Activated B cell treated with CpG ODN at 0.5 μM for 24 hours (primary cell): ENCODE measurements around the gene AGAP1. TPM values are rescaled to one million over a fixed set of nuclear protein-coding genes. Genes with fewer than 3 reads are reported as not detected.

ENCODE experiments used
- ATAC-seq: fragments of 200-7000 bp; cut with Tn5 transposase; one replicate; pipeline ENCODE4 v1.10.0; 2021; ENCODE audit warnings: low read depth, mild to moderate bottlenecking, moderate library complexity
- CTCF ChIA-PET: fragments of 350-600 bp; sonication (Branson Sonifier 250); formaldehyde crosslinking; loops from one replicate; lab custom pipeline; 2021; ENCODE audit warnings: antibody characterized with exemption; lab: Charles Lee
- POLR2A ChIA-PET: fragments of 350-600 bp; sonication (Branson Sonifier 250); formaldehyde crosslinking; loops from one replicate; lab custom pipeline; 2021; ENCODE audit warnings: antibody characterized with exemption; lab: Charles Lee
- DNase-seq: peaks from one replicate; pipeline ENCODE4 v3.0.0; 2022
- H3K27ac Mint-ChIP-seq: one replicate; pipeline ENCODE4 v1.8.0; 2020; ENCODE audit warnings: mixed read lengths
- H3K27me3 Mint-ChIP-seq: one replicate; pipeline ENCODE4 v1.8.0; 2021; ENCODE audit warnings: mixed read lengths
- H3K36me3 Mint-ChIP-seq: one replicate; pipeline ENCODE4 v1.8.0; 2021; ENCODE audit warnings: low read depth, mixed read lengths
- H3K4me1 Mint-ChIP-seq: one replicate; pipeline ENCODE4 v1.8.0; 2021; ENCODE audit warnings: mixed read lengths
- H3K4me3 Mint-ChIP-seq: one replicate; pipeline ENCODE4 v1.8.0; 2020; ENCODE audit warnings: mild to moderate bottlenecking, mixed read lengths
- H3K9me3 Mint-ChIP-seq: one replicate; pipeline ENCODE4 v1.8.0; 2020; ENCODE audit warnings: mixed read lengths
- intact Hi-C: fragments of 100-400 bp; cut with micrococcal nuclease; formaldehyde crosslinking; loops from one replicate; pipeline ENCODE4 v1.15.1; 2024
- total RNA-seq: library from RNA; stranded (reverse); gene quantifications from 2 replicates; pipeline ENCODE4 v1.2.3, GENCODE V29; 2022
- TF ChIP-seq, protein P1 (sequence below): fragments of 200-600 bp; IDR thresholded peaks from one replicate; pipeline ENCODE4 v1.8.0; 2022; ENCODE audit warnings: antibody characterized with exemption, mild to moderate bottlenecking

Gene AGAP1
- total RNA-seq, 1 donor from 2014 or later: not detected

DNA sequence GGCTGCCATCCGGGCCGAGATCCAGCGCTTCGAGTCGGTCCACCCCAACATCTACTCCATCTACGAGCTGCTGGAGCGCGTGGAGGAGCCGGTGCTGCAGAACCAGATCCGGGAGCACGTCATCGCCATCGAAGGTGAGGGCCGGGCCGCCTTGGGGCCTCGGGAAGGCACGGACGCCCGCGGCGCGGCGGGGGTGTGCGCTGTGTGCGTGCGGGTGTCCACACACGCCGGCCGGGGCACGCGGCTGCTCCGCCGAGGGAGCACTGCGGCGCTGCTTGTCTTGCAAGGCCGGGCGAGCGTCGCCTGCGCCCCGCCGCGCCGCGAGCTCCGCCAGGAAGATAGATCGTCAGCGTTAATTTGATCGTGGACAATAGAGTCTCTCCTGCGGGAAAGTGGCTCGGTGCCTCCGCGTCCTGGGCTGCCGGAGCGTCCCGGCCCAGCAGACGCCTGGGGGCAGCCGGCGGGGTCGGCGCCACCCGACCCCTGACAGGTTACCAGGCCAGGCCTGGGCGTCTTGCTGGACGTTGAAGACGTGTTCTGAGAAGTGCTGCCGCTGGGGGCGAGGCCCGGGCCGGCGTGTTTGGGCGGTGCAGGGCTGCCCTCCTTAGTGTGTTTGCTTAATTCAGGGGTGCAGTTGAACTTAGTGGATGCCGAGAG is 1.0 kb downstream of the AGAP1 start:
- Mint-ChIP-seq H3K4me3 (no peak overlapping the region), H3K27me3 (peaks cover 59% of the 10 kb centered on the region), H3K9me3 (peaks cover 4% of the 10 kb centered on the region), H3K4me1 (peaks cover 14% of the 10 kb centered on the region), H3K36me3 (no peaks in the 10 kb centered on the region), H3K27ac (no peak overlapping the region)
- intact Hi-C loops: no loop called here
- ChIA-PET CTCF (no interaction called here), POLR2A (no interaction called here)
- ATAC-seq: no peak
- TF ChIP-seq, protein P1, sequence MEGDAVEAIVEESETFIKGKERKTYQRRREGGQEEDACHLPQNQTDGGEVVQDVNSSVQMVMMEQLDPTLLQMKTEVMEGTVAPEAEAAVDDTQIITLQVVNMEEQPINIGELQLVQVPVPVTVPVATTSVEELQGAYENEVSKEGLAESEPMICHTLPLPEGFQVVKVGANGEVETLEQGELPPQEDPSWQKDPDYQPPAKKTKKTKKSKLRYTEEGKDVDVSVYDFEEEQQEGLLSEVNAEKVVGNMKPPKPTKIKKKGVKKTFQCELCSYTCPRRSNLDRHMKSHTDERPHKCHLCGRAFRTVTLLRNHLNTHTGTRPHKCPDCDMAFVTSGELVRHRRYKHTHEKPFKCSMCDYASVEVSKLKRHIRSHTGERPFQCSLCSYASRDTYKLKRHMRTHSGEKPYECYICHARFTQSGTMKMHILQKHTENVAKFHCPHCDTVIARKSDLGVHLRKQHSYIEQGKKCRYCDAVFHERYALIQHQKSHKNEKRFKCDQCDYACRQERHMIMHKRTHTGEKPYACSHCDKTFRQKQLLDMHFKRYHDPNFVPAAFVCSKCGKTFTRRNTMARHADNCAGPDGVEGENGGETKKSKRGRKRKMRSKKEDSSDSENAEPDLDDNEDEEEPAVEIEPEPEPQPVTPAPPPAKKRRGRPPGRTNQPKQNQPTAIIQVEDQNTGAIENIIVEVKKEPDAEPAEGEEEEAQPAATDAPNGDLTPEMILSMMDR: no peak
- DNase-seq: no peak

DNA sequence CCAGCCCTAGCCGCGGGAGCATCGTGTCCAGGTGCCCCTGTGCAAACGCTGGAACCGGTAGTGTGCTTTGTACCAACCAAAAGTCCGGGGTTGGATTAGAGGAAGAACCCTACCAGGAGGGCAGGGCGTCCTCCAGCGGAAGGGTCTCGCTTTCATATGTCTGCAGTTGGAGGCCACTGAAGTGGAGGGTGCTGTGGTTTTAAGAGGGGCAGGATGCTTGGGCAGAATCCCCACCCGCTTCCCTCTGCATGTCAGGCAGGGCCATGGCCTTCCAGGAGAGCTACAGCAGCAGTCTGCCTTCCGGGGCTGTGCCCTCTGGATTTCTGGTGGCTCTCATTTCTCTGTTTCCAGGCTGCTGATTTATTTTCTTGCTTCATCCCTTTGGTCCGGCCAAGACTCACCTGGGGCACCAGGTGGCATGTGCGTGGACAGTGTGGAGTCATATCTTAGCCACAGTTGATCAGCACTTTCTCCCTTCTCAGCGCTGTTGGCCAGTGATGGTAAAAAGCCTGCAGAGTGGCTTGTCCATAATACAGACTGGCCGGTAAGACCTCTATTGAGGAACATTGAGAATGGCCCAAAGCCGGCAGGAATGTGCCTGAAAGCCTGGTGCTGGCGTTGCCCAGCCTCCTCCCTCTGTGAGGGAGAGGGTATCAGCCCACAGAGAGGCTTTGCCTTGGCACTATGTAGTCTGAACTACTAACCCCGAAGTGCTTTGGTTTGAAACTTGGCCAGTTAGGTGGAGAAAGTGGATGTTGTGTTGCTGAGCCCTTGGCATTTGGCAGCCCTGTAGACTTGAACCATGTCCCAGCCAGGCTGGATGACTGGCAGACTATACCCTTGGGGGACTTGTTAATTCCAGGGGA is 1.8 kb downstream of the AGAP1 start:
- Mint-ChIP-seq H3K27ac (no peak overlapping the region), H3K9me3 (no peaks in the 10 kb centered on the region), H3K4me3 (no peak overlapping the region), H3K36me3 (no peaks in the 10 kb centered on the region), H3K4me1 (peaks cover 14% of the 10 kb centered on the region), H3K27me3 (peaks cover 58% of the 10 kb centered on the region)
- ATAC-seq (no peak), DNase-seq (no peak)
- TF ChIP-seq, protein P1: no peak
- intact Hi-C loops: no loop called here
- CTCF ChIA-PET: no interaction called here
- POLR2A ChIA-PET: no interaction called here

GRCh38 chr2:235496239-235496621 is 2.4 kb downstream of the AGAP1 start:
- Mint-ChIP-seq H3K4me1 (peaks cover 14% of the 10 kb centered on the region), H3K4me3 (no peak overlapping the region), H3K27ac (no peak overlapping the region), H3K9me3 (no peaks in the 10 kb centered on the region), H3K27me3 (peaks cover 62% of the 10 kb centered on the region), H3K36me3 (no peaks in the 10 kb centered on the region)
- ChIA-PET CTCF (no interaction called here), POLR2A (no interaction called here)
- TF ChIP-seq, protein P1: no peak
- no peak for ATAC-seq
- intact Hi-C loops: no loop called here
- no peak for DNase-seq

GRCh38 chr2:235497096-235497495 is 3.3 kb downstream of the AGAP1 start:
- no peak for ATAC-seq
- Mint-ChIP-seq H3K4me3 (no peak overlapping the region), H3K4me1 (peaks cover 14% of the 10 kb centered on the region), H3K27ac (no peak overlapping the region), H3K36me3 (no peaks in the 10 kb centered on the region), H3K9me3 (no peaks in the 10 kb centered on the region), H3K27me3 (peaks cover 63% of the 10 kb centered on the region)
- intact Hi-C loops: no loop called here
- no peak for DNase-seq
- TF ChIP-seq, protein P1: no peak
- CTCF ChIA-PET: no interaction called here
- POLR2A ChIA-PET: no interaction called here

DNA sequence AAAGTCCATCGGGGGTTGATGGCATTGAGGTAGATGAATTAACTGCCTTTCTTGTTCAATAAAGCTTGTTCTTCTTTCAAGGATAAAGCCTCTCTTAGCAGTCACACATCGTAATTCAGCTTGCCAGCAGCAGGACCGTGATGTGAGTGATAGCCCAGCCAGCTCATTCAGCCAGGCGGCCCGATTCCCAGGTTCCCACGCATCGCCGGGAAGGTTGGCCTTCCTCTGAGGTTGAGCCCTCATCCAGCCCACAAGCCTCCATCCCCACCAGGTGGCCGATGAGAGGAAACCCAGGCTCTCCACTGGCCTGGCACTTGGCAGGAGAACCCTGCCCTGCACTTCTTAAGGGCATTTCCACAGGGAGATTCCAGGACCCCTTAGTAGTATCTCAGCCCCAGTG is 4.7 kb downstream of the AGAP1 start:
- no peak overlapping the region for H3K4me3 Mint-ChIP-seq
- ATAC-seq (no peak), DNase-seq (no peak)
- peaks cover 63% of the 10 kb centered on the region for H3K27me3 Mint-ChIP-seq
- no peaks in the 10 kb centered on the region for H3K9me3 Mint-ChIP-seq
- no peaks in the 10 kb centered on the region for H3K36me3 Mint-ChIP-seq
- TF ChIP-seq, protein P1: no peak
- H3K4me1 Mint-ChIP-seq: peaks cover 4% of the 10 kb centered on the region
- H3K27ac Mint-ChIP-seq: no peak overlapping the region
- ChIA-PET CTCF (no interaction called here), POLR2A (no interaction called here)
- intact Hi-C loops: no loop called here
